Stimulated activated CD4-positive, alpha-beta T cell treated with anti-CD3 and anti-CD28 coated beads, Interleukin-1b, Interleukin-23, amount 100 ng/mL, for 24 hours (primary cell): ENCODE results near the gene MED13L.

Source experiments
- DNase-seq, 4 experiments: peaks; one replicate each; pipeline ENCODE4 v3.0.0-alpha.2; 2020; ENCODE audit warnings: low read depth in 4 of 4, low spot score in 1 of 4

The MED13L gene

DNA sequence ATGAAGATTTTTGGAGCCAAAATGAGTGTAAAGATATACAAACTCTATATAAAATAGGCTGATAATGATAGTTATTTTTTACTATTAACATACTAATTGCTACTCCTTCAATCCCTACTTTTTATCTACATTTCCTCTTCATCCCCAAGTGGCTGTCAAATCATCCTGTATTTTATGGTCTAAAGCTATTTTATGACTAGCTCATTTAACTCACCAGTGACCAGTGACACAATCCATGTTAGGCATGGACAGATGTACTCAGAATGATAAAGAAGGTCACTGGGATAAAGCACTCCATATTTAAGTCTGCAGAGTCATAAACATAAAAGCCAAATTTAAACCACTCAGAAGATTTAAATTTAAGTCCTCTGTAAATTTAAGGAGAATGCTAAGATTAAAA lies 183.0 kb downstream of the MED13L start:
- DNase-seq, result no peak

- no peak for DNase-seq
Measured at GRCh38 chr12:116093915-116094314, 183.6 kb downstream of the MED13L start.

DNA sequence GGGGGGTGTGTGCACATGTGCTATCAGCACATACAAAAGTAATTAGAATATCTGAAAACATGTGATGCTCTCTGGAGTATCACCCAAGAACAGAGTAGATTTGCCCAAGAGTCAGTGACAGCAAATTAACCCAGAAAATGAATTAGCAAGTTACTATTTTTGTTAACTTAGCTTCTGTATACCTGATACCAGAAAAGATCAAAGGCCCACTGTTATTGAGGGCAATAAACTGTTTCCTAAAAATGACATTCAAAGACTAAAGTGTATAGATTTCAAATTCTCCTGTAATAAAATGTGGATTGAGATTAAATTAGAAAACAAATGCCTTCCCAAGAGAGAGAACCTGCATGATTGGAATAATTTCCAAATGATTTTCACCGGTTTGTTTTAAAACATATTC lies 184.7 kb downstream of the MED13L start:
- DNase-seq, result no peak

GRCh38 chr12:116092162-116092561 lies 185.3 kb downstream of the MED13L start:
- DNase-seq, result no peak

- DNase-seq, result no peak
Measured at GRCh38 chr12:116091579-116091978, 185.9 kb downstream of the MED13L start.

DNA sequence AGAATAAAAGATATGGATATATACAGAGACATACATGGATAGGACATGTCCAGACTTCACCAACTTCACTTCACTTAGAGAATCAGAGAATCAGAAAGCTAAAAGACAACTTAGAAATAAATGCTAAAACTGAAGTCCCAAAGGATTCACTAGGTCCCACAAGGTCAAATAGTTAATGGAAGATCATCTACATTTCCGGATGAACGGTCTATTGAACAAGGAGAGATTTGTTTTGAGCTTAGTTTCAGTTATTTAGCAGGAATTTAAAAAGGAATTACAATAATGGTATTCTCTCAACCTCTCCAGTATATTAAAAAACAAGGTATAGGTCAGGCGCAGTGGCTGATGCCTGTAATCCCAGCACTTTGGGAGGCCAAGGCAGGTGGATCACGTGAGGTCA lies 187.0 kb downstream of the MED13L start:
- no peak for DNase-seq

DNA sequence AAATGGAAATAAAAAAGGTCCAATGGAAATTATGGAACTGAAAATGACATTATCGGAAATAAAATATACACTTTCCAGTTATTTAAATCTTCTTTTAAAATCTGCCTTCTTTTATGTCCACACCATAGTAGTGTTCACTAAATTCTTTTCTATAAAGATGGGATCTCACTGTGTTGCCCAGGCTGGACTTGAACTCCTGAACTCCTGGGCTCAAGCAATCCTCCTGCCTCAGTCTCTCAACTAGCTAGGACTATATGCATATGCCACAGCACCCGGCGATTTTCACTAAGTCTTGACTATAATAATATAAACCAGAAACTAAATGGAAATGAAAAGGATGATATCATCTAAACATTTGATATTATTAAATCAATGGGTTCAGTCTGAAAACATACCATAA lies 188.4 kb downstream of the MED13L start:
- no peak for DNase-seq

DNA sequence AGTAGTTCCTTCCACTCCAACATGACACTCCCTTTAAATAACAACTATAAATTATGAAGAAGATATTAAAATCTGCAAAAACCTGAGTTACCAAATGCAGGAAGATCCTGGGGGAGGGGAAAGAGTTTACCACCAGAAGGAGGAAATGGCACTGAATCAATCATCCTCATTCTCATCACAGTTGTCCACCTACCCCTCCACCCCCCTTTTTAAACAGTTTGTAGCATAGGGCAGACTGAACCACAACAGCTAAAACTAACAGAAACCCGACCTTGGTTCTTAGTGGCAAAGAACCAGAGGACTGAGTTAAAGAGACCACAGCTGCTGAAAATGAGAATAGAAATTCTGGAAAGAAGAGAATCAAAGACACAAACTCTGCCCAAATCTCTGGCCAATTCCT lies 189.5 kb downstream of the MED13L start:
- no peak for DNase-seq

GRCh38 chr12:116087399-116087798 lies 190.1 kb downstream of the MED13L start:
- DNase-seq, result no peak

GRCh38 chr12:116080415-116080814 lies 197.1 kb downstream of the MED13L start:
- DNase-seq, result no peak

- DNase-seq, result no peak
Measured at GRCh38 chr12:116078396-116078795, 199.1 kb downstream of the MED13L start.

DNA sequence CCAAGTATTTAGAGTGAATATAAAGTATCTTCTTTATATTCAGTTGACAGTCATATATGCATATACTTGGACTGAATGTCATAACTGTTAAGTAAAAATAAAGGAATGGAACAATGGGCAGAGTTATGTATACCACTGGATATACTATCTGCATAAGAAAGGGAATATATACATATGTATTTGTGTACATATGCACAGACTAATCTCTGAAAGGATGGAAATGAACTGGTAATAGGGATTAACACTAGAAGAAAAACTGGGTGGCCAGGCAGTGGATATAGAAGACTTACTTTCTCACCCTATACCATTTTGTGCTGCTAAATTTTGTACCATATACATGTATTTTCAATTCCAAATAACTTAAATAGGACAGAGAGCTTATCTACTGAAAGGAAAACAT lies 200.1 kb downstream of the MED13L start:
- DNase-seq, result no peak

GRCh38 chr12:116076399-116076798 lies 201.1 kb downstream of the MED13L start:
- no peak for DNase-seq

DNA sequence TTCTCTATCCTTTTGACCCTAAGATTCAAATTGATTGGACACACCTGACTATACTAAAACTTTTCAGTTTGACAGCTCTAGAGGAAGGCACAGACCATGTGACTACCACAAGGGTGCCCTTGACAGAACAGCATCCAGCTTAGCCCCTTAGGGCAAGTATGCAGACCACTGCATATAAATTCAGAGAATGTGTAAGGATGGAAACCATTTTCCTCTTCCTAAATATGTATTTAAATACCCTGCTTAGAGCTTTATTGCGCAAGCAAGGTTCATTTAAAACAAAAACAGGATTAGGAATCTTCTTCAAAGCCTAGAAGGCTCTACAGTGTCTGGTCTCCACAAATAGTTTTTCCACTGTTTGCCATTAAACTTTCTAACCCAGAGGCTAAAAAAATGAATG lies 202.8 kb downstream of the MED13L start:
- no peak for DNase-seq

DNA sequence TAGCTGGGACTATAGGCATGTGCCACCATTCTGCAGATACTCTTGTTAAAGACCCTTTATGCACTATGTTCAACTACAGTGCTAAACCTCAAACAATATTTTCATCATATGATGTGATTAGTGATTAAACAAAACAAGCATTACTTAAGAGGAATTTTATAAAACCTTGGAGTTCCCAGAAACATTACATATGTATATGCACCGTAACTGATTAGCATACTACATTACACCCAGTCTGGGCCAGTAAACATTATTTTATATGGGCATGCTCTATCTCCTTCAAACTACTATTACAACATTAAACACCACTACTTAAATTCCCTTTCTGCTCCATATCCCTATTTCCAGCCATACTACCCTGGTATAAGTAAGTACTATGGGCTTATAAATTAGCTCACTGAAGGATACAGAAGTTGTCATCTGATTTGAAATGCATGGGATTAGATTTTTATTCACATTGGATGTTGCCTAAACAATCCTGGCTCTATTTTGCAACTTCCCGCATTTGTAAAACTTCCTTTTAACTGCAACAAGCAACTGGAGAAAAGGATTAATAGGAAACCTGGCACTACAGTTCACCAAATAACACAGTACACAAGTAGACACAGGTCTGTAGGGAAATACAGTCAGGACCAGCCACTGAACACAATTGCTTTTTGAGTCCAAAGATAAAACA lies 205.8 kb downstream of the MED13L start:
- DNase-seq, result no peak

- no peak for DNase-seq
Measured at GRCh38 chr12:116070444-116070843, 207.0 kb downstream of the MED13L start.

GRCh38 chr12:116069943-116070342 lies 207.6 kb downstream of the MED13L start:
- DNase-seq, result no peak

DNA sequence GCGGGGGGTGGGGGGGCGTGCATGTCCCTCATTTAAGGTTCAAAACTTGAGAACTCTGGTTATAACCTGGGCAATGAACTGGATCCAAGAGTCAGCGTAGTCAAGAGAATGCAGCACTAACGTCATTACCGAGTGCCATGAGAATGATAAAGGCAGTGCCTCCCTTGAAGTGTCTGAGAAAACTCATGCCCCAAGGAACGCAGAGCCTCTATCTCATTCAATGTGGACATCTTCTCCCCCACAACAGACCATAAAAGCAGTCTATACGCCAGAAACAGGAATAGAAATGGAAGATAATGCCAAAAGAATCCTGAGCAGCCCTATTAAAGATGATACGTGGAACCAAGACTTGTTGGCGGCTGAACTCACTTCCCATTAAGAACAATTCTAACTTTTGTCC lies 208.6 kb downstream of the MED13L start:
- DNase-seq, result no peak

DNA sequence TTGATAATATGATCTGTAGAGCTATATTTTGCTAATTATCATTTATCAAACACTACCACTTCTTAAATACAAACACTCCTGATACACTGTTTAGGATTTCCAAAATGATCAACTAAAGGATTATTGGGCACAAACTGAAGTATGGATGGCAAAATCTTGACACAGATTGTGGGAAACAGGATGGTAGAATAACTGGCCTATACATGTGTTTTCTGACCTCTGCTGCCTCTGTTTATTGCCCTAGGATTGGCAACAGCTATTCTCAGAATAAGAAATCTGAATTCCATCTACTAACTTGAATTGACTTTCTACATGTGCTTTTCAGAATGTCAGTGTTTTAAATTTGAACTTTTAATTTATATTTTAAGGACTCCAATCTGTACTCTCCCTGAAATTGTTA lies 209.1 kb downstream of the MED13L start:
- no peak for DNase-seq

GRCh38 chr12:116067892-116068291 lies 209.6 kb downstream of the MED13L start:
- no peak for DNase-seq

- peak in 3 of 4 experiments; percentile 20 to 28 (median 25) for DNase-seq
Measured at GRCh38 chr12:116066381-116067230, 210.9 kb downstream of the MED13L start.

DNA sequence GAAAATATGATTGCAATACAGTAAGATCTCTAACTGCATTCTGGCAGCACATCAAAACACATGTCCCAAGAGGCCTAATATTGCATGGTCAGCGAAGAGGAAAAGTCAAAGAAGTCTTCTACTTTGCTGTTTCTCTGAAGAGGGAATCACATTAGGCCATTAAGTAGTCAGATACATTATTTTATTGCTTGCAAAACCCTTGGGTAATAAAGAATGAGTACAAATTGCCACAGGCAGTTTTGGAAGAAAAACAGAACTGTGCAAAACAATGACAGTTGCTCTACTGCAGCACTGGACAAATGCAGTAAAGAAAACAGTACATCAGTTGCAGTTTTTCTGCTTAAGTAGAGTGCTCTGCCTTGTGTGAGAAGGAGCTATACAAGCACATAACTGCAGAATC lies 211.9 kb downstream of the MED13L start:
- DNase-seq, result no peak

- DNase-seq, result no peak
Measured at GRCh38 chr12:116064493-116064892, 213.0 kb downstream of the MED13L start.
